Measurements from ENCODE around the gene LPCAT1. TPM values are rescaled to one million over a fixed set of nuclear protein-coding genes. Genes with fewer than 3 reads are reported as not detected.
"Not testable (repeated sequence)": the region's sequence is repeated elsewhere in the genome, so short reads cannot be mapped to it uniquely, and the experiment has no call there.

Gene LPCAT1
- total RNA-seq, 1 donor, result 27.1 TPM

DNA sequence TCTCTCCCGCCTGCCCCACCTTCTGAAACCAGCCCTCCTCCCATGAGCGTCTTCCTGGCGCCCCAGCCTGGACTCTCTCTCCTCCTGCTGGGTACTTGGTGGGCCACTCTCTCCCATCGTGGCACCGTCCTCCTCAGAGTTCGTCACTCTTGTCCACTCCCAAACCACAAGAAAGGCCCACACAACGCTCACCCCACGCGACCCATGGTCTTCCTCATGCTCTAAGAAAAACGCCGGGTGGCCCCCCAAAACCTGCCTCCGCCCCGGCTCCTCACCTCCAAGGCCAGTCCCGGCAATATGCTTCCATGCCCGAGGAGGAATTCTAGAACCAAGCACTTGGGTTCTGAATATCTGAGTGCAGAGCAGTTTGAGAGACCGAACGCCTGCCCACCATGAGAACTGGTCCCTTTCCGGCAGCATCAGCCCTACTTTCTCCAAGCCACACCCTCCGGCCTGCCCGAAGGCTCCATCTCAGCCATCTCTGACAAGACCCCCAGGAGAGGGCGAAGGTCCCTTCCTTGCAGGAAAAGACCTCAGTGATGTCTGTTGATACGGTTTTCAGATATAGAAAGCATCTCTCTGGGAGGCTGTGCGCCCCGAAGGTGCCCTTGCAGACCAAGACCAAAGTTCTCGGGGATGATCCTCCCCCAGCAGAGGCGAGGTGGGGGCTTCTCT, 93.5 kb downstream of the LPCAT1 start:
- no peak overlapping the region for H3K4me3 ChIP-seq (ENCODE audit: low read length)
- H3K27me3 ChIP-seq (ENCODE audit: insufficient read depth, low read length), result no peaks in the 10 kb centered on the region
- H3K4me1 ChIP-seq (ENCODE audit: insufficient read depth, low read length), result no peaks in the 10 kb centered on the region
- peaks cover 25% of the 10 kb centered on the region for H3K9me3 ChIP-seq (ENCODE audit: low read depth, low read length)

DNA sequence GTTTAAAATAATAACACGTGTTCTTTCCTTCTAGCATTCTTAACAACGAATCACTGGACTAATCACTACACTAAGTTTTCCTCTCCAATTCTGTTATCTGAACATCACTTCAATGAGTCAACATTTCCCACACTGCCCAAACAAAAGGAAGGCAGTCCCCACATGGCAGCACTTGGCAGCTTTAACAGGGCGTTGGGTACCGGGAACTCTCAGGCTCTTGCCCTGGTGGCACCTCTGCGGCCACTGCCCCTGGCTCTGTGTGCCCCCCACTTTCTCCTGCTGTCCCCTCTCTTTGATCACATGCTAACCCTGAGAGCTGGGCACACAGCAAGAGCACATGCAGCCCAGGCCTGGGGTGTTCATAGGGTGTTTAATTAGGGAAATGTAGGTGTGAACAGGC, 94.3 kb downstream of the LPCAT1 start:
- H3K4me3 ChIP-seq (ENCODE audit: low read length), result no peak overlapping the region
- H3K27me3 ChIP-seq (ENCODE audit: insufficient read depth, low read length), result no peaks in the 10 kb centered on the region
- H3K4me1 ChIP-seq (ENCODE audit: insufficient read depth, low read length), result no peaks in the 10 kb centered on the region
- peaks cover 25% of the 10 kb centered on the region for H3K9me3 ChIP-seq (ENCODE audit: low read depth, low read length)

DNA sequence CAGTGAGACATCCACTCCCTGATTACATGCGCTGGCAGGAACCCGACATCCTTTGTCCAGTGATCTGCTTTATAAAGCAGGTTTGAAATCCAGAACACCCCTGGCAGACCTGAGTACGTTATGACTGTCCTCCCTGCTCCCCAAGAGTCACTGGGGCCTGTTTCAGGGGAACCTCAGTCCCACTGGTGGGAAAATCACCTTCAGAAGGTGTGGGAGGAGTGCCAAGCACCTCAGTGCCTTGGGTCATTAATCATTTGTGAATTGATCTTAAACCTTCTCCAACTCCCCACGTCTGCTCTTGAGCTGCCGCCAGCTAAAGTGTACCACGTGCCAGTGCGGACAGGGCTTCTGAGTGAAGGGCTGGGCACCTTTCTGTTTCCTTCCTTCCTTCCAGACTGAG, 94.7 kb downstream of the LPCAT1 start:
- Histone ChIP-seq H3K27me3 (ENCODE audit: insufficient read depth, low read length) (no peaks in the 10 kb centered on the region), H3K9me3 (ENCODE audit: low read depth, low read length) (peaks cover 25% of the 10 kb centered on the region), H3K4me1 (ENCODE audit: insufficient read depth, low read length) (no peaks in the 10 kb centered on the region), H3K4me3 (ENCODE audit: low read length) (no peak overlapping the region)

GRCh38 chr5:1428107-1428506, 95.7 kb downstream of the LPCAT1 start:
- Histone ChIP-seq H3K9me3 (ENCODE audit: low read depth, low read length) (peaks cover 25% of the 10 kb centered on the region), H3K4me3 (ENCODE audit: low read length) (no peak overlapping the region), H3K4me1 (ENCODE audit: insufficient read depth, low read length) (no peaks in the 10 kb centered on the region), H3K27me3 (ENCODE audit: insufficient read depth, low read length) (no peaks in the 10 kb centered on the region)

- Histone ChIP-seq H3K4me1 (ENCODE audit: insufficient read depth, low read length) (no peaks in the 10 kb centered on the region), H3K9me3 (ENCODE audit: low read depth, low read length) (peaks cover 25% of the 10 kb centered on the region), H3K4me3 (ENCODE audit: low read length) (no peak overlapping the region), H3K27me3 (ENCODE audit: insufficient read depth, low read length) (no peaks in the 10 kb centered on the region)
These were observed 99.0 kb downstream of the LPCAT1 start for GRCh38 chr5:1424716-1425115.

DNA sequence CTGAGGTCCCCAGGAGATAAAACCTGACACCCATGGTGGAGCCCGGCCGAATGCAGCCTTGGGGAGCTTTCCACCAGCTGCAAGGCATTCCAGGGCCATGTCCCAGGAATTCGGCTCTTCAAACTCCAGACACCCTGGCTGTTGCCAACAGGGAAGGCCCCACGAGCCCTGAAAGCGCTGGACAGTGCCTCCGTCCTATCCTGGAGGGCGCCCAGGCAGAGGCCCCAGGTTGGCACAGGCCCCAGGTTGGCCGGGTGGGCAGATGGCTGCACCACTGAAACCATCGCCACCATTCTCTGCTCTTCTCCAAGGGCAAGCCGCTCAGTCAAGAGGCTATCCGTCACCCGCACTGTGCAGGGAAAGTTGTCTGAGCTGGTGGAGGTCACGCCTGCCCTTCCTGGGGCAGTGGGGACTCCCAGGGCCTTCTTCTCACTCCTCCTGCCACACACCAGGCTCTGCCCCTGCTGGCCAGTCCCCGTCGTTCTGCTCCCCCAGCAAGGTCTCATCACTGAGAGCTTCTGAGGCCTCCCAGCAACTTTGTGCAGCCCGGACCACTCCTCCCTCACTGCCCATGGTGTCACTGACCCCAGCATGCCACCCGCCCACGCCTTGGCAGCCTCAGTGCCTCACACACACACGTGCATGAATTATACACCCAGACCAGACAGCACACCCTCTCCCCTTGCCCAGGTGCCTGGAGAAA, 99.7 kb downstream of the LPCAT1 start:
- no peak overlapping the region for H3K4me3 ChIP-seq (ENCODE audit: low read length)

DNA sequence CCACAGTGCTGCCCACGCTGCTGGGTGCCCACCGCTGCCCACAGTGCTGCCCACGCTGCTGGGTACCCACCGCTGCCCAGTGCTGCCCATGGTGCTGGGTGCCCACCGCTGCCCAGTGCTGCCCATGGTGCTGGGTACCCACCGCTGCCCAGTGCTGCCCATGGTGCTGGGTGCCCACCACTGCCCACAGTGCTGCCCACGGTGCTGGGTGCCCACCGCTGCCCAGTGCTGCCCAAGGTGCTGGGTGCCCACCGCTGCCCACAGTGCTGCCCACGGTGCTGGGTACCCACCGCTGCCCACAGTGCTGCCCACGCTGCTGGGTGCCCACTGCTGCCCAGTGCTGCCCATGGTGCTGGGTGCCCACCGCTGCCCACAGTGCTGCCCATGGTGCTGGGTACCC, 101.2 kb downstream of the LPCAT1 start:
- H3K4me3 ChIP-seq (ENCODE audit: low read length); H3K27me3 ChIP-seq (ENCODE audit: insufficient read depth, low read length); H3K4me1 ChIP-seq (ENCODE audit: insufficient read depth, low read length): not testable (repeated sequence)
- H3K9me3 ChIP-seq (ENCODE audit: low read depth, low read length), result peaks cover 10% of the 10 kb centered on the region

More for the DNA sequence above, 99.7 kb downstream of the LPCAT1 start:
- no peaks in the 10 kb centered on the region for H3K27me3 ChIP-seq (ENCODE audit: insufficient read depth, low read length)
- H3K4me1 ChIP-seq (ENCODE audit: insufficient read depth, low read length), result no peaks in the 10 kb centered on the region
- H3K9me3 ChIP-seq (ENCODE audit: low read depth, low read length), result peaks cover 25% of the 10 kb centered on the region

DNA sequence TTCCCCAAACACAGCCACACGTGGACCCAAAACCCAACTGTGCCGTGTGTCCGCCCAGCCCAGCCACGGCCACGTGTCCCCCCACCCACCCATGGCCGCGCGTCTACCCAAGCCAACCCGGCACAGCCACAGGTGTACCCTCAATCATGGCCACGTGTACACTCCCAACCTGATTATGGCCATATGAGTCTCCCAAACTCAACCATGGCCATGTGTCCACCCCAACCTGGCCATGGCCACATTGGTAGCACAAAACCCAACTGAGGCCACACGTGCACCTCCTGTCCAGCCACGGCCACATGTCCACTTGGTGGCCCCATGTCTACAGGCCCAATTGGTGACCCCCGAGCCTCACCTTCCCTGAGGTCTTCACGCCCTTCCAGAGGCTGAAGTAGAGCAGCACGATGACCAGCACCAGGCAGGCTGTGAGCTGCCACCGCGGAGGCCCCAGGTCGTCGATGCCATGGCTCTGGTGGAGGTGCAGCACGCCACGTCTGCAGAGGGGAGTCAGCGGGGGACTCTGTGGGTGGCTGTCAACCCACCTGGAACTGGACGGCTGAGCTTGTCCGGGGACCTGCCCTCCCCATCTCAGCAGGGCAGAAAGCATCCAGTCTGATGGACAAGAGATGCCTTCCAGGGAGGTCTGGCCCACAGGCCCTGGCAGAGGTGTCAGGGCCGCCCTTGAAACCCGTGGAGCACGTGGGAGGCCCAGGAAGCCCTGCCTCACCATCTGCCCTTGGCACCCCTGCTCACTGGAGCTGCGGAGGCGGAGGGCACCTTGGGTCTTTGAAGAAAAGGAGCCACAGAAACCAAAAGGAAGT, 102.0 kb downstream of the LPCAT1 start:
- no peaks in the 10 kb centered on the region for H3K27me3 ChIP-seq (ENCODE audit: insufficient read depth, low read length)
- no peak overlapping the region for H3K4me3 ChIP-seq (ENCODE audit: low read length)
- peaks cover 2% of the 10 kb centered on the region for H3K9me3 ChIP-seq (ENCODE audit: low read depth, low read length)
- H3K4me1 ChIP-seq (ENCODE audit: insufficient read depth, low read length), result no peaks in the 10 kb centered on the region

DNA sequence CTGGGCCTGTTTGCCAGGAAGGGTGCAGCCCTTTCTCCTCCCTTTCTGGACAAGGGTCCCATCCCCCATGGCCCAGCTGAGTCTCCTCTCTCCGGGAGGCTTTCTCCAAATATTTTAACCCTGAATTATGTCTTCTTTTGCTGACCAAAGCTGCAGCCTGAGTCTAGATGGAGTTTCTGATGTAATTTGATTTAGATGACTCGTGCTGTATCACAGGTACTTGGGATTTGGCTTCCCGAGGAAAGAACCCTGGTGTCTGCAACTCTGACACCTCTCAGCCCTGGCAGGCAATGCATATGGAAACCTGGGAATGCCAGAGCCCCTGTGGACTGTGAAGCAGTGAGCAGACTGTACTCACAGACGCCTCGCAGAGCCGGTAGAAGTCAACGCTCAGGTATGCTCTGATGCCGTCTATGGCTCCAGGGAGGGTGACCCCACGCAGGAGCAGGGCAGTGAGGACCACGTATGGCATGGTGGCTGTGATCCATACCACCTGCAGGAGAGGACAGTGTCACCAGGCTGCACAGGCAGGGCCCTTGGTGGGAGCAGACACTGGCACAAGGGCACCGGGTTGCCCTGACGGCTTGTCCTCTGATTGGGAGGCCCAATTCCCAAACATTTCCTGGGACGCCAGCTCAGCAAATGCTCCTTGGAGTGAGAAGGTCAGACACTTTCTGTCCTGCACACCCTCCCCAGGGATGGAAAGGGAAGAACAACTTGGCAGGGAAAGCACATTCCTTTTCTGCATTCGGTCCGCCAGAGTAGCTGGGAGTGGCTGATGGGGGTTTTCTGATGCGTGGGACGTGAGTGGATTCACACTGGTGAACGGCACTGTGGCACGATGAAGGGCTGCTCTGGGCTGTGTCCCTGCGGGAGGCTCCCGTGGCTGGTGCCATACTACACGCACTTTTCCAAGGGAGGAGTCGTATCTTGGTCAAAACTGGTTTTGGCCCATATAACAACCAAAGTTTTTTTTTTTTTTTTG, 103.3 kb downstream of the LPCAT1 start:
- Histone ChIP-seq H3K27me3 (ENCODE audit: insufficient read depth, low read length) (no peaks in the 10 kb centered on the region), H3K4me3 (ENCODE audit: low read length) (no peak overlapping the region), H3K4me1 (ENCODE audit: insufficient read depth, low read length) (no peaks in the 10 kb centered on the region), H3K9me3 (ENCODE audit: low read depth, low read length) (no peaks in the 10 kb centered on the region)

DNA sequence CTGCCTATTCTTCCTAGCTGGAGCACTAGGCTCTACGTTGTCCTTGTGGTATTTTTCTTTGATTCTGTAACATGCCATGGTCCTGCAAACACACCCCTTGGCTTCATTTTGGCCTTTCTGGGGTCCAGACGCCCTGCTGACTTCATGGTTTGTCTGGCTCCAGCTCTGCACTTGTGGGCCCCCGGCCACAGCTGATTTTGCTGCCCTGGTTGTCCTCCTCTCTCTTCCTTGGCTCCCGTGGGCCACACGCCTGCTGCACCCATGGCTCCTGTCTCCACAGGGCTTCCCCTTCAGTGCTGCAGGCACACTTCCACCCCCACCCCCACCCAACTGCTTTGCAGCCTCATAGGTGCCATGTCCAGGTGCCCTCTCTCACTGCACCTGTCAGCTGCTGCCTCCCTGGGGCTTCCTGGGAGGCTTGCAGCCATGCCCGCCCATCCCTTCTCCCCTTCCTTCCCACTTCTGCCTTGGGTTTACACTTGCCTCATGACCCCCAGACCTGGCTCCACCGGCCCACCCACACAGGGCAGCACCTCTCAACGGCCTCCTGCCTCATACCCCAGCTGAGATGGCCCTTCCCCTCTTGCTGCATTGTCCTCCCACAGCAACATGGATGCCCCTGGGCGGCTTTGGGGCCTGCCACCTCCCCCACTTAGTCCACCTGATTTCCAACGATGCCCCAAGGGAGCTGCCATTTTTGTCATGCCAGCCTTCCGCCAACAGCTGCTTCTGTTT, 104.1 kb downstream of the LPCAT1 start:
- no peaks in the 10 kb centered on the region for H3K9me3 ChIP-seq (ENCODE audit: low read depth, low read length)
- H3K27me3 ChIP-seq (ENCODE audit: insufficient read depth, low read length), result no peaks in the 10 kb centered on the region
- no peak overlapping the region for H3K4me3 ChIP-seq (ENCODE audit: low read length)
- H3K4me1 ChIP-seq (ENCODE audit: insufficient read depth, low read length), result no peaks in the 10 kb centered on the region

DNA sequence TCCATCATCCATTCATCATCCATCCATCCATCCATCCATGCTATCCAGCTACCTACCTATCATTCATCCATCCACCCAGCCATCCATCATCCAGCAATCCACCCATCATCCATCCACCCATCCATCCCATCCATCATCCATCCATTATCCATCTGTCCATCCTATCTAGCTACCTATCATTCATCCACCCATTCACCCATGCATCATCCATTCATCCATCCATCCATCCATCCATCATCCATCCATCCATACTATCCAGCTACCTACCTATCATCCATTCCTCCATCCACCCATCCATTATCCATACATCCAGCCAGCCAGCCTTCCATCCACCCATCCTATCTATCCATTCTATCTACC, 104.9 kb downstream of the LPCAT1 start:
- no peaks in the 10 kb centered on the region for H3K27me3 ChIP-seq (ENCODE audit: insufficient read depth, low read length)
- H3K4me3 ChIP-seq (ENCODE audit: low read length), result no peak overlapping the region
- no peaks in the 10 kb centered on the region for H3K4me1 ChIP-seq (ENCODE audit: insufficient read depth, low read length)
- H3K9me3 ChIP-seq (ENCODE audit: low read depth, low read length), result no peaks in the 10 kb centered on the region

DNA sequence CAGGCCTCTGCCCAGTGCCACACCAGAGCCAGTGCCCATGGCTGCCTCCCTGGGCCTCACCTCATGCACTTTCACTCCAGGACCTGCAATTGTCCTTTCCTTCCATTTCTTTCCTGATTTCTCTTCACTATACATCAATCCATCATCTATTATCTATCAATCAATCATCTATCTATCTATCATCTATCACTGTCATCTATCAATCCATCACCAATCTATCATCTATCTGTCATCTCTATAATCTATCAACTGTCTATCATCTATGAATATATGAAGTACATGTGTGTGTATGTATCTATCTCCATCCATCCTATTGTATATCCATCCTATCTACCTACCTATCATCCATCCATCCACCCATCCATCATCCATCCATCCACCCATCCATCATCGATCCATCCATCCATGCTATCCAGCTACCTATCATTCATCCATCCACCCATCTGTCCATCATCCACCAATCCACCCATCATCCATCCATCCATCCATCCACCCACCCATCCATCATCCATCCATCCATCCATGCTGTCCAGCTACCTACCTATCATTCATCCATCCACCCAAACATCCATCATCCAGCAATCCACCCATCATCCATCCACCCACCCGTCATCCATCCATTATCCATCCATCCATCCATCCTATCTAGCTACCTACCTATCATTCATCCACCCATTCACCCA, 105.4 kb downstream of the LPCAT1 start:
- Histone ChIP-seq H3K9me3 (ENCODE audit: low read depth, low read length) (no peaks in the 10 kb centered on the region), H3K4me3 (ENCODE audit: low read length) (no peak overlapping the region), H3K4me1 (ENCODE audit: insufficient read depth, low read length) (no peaks in the 10 kb centered on the region), H3K27me3 (ENCODE audit: insufficient read depth, low read length) (no peaks in the 10 kb centered on the region)

DNA sequence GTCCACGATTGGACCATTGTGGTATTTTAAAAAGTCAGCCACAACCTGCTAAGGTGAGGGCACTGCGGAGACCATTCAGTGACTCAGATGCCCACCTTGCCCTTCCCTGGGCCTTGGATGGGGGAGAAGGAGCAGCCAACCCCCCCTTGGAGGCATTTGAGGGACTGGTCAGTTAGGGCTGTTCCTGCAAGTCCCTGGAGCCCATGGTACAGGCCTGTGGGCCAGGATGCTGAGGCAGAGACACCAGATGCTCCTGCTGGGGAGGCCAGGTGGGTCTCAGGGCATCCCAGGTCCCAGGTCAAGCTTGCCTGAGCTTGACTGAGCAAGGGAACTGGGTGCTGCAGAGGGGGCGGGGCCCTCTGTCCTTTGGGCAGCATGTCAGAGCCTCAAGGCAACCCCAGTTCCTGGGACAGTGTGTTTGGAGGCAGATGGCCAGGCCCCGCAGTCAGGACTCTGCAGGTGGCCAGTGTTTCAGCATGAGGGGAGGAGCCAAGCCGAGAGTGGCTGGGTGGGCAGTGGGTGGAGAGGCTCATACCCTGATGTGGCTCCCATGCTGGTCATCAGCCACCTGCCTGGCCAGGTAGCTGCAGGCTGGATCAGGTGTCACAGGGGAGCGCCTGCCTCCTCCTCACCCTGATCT, 106.1 kb downstream of the LPCAT1 start:
- no peaks in the 10 kb centered on the region for H3K27me3 ChIP-seq (ENCODE audit: insufficient read depth, low read length)
- H3K4me1 ChIP-seq (ENCODE audit: insufficient read depth, low read length), result no peaks in the 10 kb centered on the region
- no peak overlapping the region for H3K4me3 ChIP-seq (ENCODE audit: low read length)
- no peaks in the 10 kb centered on the region for H3K9me3 ChIP-seq (ENCODE audit: low read depth, low read length)
